Activated CD8-positive, alpha-beta T cell treated with anti-CD3 and anti-CD28 coated beads for 36 hours (primary cell): ENCODE data around the gene SF3A2. TPM values are rescaled to one million over a fixed set of nuclear protein-coding genes. Genes with fewer than 3 reads are reported as not detected.

ENCODE experiments used
- ATAC-seq: fragments of 200-7000 bp; cut with Tn5 transposase; one replicate; pipeline ENCODE4 v1.10.0; 2021; ENCODE audit warnings: mild to moderate bottlenecking, moderate library complexity
- CTCF ChIA-PET: fragments of 350-600 bp; sonication (Branson Sonifier 250); formaldehyde crosslinking; loops from one replicate; lab custom pipeline; 2021; ENCODE audit warnings: antibody characterized with exemption; lab: Charles Lee
- POLR2A ChIA-PET: fragments of 350-600 bp; sonication (Branson Sonifier 250); formaldehyde crosslinking; loops from one replicate; lab custom pipeline; 2021; ENCODE audit warnings: antibody characterized with exemption; lab: Charles Lee
- DNase-seq: peaks from one replicate; pipeline ENCODE4 v3.0.0-alpha.2; 2020
- H3K27ac Mint-ChIP-seq: one replicate; pipeline ENCODE4 v1.8.0; 2021; ENCODE audit warnings: mild to moderate bottlenecking, mixed read lengths
- H3K27me3 Mint-ChIP-seq: one replicate; pipeline ENCODE4 v1.8.0; 2021; ENCODE audit warnings: mixed read lengths
- H3K36me3 Mint-ChIP-seq: one replicate; pipeline ENCODE4 v1.8.0; 2021; ENCODE audit warnings: low read depth, mixed read lengths
- H3K4me1 Mint-ChIP-seq: one replicate; pipeline ENCODE4 v1.8.0; 2021; ENCODE audit warnings: low read depth, mixed read lengths
- H3K4me3 Mint-ChIP-seq: one replicate; pipeline ENCODE4 v1.8.0; 2021; ENCODE audit warnings: mild to moderate bottlenecking, moderate library complexity, mixed read lengths
- H3K9me3 Mint-ChIP-seq: one replicate; pipeline ENCODE4 v1.8.0; 2021; ENCODE audit warnings: mixed read lengths
- intact Hi-C: fragments of 100-400 bp; cut with micrococcal nuclease; formaldehyde crosslinking; loops from one replicate; pipeline ENCODE4 v1.10.0; 2022
- total RNA-seq, 2 experiments: library from RNA; stranded (reverse); gene quantifications; one replicate each; pipeline ENCODE4 v1.2.3, GENCODE V29; 2021
- TF ChIP-seq, protein P1 (sequence below): fragments of 200-600 bp; IDR thresholded peaks from one replicate; pipeline ENCODE4 v1.8.0; 2022; ENCODE audit warnings: antibody characterized with exemption, mild to moderate bottlenecking

SF3A2 gene
- total RNA-seq, 2 experiments from 2014 or later, result 157 to 163 TPM

DNA sequence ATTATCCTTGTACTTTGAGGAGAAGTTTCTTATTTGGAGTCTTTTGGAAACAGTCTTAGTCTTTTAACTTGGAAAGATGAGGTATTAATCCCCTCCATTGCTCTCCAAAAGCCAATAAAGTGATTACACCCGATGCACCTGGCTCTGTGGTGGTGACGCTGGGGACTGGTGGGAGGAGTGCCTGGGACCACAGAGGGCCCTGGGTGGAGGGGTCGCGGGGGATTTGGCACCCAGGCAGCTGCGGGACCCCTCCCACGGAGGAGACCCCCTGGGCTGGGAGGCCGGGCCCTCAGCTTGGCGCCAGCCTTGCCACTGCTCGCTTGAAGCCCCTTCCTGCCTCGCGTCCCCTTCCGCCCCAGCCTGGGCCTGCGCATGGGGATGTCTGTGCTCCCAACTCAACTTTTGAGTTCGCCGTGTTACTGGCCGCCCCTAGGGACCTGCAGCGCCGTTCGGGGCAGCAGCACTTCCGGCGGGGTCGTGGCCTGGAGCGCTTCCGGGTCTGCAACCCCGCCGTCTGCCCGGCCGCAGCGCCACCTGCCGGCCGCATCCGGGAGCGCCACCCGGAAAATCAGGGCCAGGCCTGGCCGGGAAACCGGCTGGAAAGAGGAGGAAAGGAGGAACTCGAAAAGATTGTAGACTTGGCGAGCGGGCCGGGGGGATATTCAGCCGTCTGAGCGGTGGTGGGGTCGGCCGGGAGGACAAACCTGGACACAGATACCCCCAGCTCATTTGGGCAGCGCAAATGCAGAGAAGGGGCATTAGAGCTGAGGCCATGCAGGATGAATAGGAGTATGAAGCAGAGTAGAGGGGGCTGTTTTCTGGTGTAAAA, 36.9 kb downstream of the SF3A2 start:
- no peaks in the 10 kb centered on the region for H3K27me3 Mint-ChIP-seq
- TF ChIP-seq, protein P1, sequence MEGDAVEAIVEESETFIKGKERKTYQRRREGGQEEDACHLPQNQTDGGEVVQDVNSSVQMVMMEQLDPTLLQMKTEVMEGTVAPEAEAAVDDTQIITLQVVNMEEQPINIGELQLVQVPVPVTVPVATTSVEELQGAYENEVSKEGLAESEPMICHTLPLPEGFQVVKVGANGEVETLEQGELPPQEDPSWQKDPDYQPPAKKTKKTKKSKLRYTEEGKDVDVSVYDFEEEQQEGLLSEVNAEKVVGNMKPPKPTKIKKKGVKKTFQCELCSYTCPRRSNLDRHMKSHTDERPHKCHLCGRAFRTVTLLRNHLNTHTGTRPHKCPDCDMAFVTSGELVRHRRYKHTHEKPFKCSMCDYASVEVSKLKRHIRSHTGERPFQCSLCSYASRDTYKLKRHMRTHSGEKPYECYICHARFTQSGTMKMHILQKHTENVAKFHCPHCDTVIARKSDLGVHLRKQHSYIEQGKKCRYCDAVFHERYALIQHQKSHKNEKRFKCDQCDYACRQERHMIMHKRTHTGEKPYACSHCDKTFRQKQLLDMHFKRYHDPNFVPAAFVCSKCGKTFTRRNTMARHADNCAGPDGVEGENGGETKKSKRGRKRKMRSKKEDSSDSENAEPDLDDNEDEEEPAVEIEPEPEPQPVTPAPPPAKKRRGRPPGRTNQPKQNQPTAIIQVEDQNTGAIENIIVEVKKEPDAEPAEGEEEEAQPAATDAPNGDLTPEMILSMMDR, result peak; percentile 95
- peaks cover 32% of the 10 kb centered on the region for H3K4me1 Mint-ChIP-seq
- POLR2A ChIA-PET, result interaction anchor here (0.5 to 11.0 kb wide), 9 partner anchors 10 to 119 kb away, joined by 3 to 102 read pairs (median 4); partner anchors contain the start of genes AMH and JSRP1
- peaks cover 42% of the 10 kb centered on the region for H3K36me3 Mint-ChIP-seq
- intact Hi-C loops, result no loop called here
- DNase-seq (peak; percentile 92), ATAC-seq (peak; percentile 67)
- peak overlapping the region; percentile 86 for H3K27ac Mint-ChIP-seq
- H3K9me3 Mint-ChIP-seq, result no peaks in the 10 kb centered on the region
- H3K4me3 Mint-ChIP-seq, result peak overlapping the region; percentile 85
- CTCF ChIA-PET, result interaction anchor here (0.6 to 4.9 kb wide), 15 partner anchors 9 to 121 kb away, joined by 3 to 29 read pairs (median 6); partner anchors contain the start of genes PEAK3 and PLEKHJ1

- Mint-ChIP-seq H3K36me3 (peaks cover 42% of the 10 kb centered on the region), H3K4me1 (peaks cover 31% of the 10 kb centered on the region), H3K27me3 (no peaks in the 10 kb centered on the region), H3K4me3 (peak overlapping the region; percentile 85), H3K27ac (peak overlapping the region; percentile 86), H3K9me3 (no peaks in the 10 kb centered on the region)
- POLR2A ChIA-PET, result interaction anchor here (0.7 to 11.0 kb wide), 8 partner anchors 14 to 128 kb away, joined by 3 to 102 read pairs (median 4); partner anchors contain the start of genes AMH and JSRP1
- TF ChIP-seq, protein P1, result no peak
- no peak for ATAC-seq
- intact Hi-C loops, result no loop called here
- DNase-seq, result no peak
- CTCF ChIA-PET, result interaction anchor here (1.0 to 4.9 kb wide), 14 partner anchors 9 to 122 kb away, joined by 3 to 29 read pairs (median 6); partner anchors contain the start of genes PEAK3 and PLEKHJ1
Observed at GRCh38 chr19:2274185-2274711, 37.6 kb downstream of the SF3A2 start.

DNA sequence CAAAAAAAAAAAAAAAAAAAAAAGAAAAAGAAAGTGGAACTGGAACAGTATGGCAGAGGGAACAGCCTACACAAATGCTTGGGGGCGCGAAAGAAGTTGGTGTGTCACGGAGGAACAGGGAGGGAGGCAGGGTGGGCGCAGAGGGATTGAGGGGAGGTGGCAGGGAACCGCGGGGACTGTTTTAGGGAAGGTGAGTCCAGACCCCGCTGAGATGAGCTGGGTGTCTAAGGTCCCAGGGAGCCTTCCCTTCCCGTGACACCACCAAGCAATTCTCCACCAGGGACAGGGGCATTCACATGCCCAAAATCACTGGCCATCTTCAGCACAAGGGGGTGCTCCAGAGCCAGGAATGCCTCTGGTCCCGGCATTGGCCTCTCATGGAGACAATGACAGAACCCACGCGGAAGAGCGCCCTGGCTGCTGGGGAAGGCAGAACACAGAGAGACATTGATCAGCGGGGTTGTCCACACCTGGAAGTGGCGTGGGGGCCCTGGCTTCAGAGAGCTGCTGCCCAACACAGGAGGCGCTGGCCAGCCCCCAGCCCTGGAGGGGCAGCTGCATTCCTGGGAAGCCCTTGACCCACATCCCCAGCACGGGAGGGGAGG, 38.4 kb downstream of the SF3A2 start:
- TF ChIP-seq, protein P1, result no peak
- peak; percentile 60 for DNase-seq
- intact Hi-C loops, result loop anchor here (5.0 kb wide), 1 partner anchor 117 kb away; no protein-coding TSS in a partner anchor
- no peak for ATAC-seq
- Mint-ChIP-seq H3K9me3 (no peaks in the 10 kb centered on the region), H3K4me1 (peaks cover 31% of the 10 kb centered on the region), H3K27ac (peak overlapping the region; percentile 52), H3K4me3 (no peak overlapping the region), H3K27me3 (no peaks in the 10 kb centered on the region), H3K36me3 (peaks cover 36% of the 10 kb centered on the region)
- CTCF ChIA-PET, result interaction anchor here (1.0 to 4.9 kb wide), 10 partner anchors 8 to 123 kb away, joined by 3 to 29 read pairs (median 6); partner anchors contain the start of genes PEAK3 and PLEKHJ1
- POLR2A ChIA-PET, result interaction anchor here (0.7 to 11.0 kb wide), 7 partner anchors 13 to 127 kb away, joined by 3 to 102 read pairs (median 3); partner anchors contain the start of genes AMH and JSRP1

GRCh38 chr19:2275588-2276428, 39.2 kb downstream of the SF3A2 start:
- ChIA-PET CTCF (interaction anchor here (1.0 to 4.9 kb wide), 4 partner anchors 13 to 120 kb away, joined by 3 to 29 read pairs (median 8); partner anchors contain the start of gene PLEKHJ1), POLR2A (interaction anchor here (0.7 to 11.0 kb wide), 8 partner anchors 12 to 126 kb away, joined by 3 to 102 read pairs (median 3); partner anchors contain the start of genes AMH and JSRP1)
- Mint-ChIP-seq H3K4me3 (no peak overlapping the region), H3K4me1 (peaks cover 31% of the 10 kb centered on the region), H3K27ac (no peak overlapping the region), H3K36me3 (peaks cover 34% of the 10 kb centered on the region), H3K27me3 (no peaks in the 10 kb centered on the region), H3K9me3 (no peaks in the 10 kb centered on the region)
- no peak for DNase-seq
- intact Hi-C loops, result loop anchor here (5.0 kb wide), 1 partner anchor 116 kb away; no protein-coding TSS in a partner anchor
- TF ChIP-seq, protein P1, result no peak
- ATAC-seq, result no peak
